Measurements from ENCODE around the gene CNTD1. TPM values are rescaled to one million over a fixed set of nuclear protein-coding genes. Genes with fewer than 3 reads are reported as not detected.

The CNTD1 gene
- total and polyA plus RNA-seq, 12 donors, result 0.11 to 0.42 (median 0.29) TPM; not detected in 7

DNA sequence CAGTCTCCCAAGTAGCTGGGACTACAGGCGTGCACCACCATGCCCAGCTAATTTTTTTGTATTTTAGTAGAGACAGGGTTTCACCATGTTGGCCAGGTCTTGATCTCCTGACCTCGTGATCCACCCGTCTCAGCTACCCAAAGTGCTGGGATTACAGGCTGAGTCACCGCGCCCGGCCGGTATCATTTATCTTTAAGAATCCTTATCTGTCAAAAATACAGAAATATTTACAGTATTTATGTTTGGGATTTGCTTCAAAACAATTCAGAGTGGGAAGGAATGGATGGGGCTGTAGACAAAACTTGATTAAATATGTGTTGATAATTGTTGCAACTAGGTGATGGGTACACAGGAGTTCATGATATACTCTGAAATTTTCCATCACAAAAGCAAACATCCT is 22.5 kb downstream of the CNTD1 start:
- TF ChIP-seq, protein P1, sequence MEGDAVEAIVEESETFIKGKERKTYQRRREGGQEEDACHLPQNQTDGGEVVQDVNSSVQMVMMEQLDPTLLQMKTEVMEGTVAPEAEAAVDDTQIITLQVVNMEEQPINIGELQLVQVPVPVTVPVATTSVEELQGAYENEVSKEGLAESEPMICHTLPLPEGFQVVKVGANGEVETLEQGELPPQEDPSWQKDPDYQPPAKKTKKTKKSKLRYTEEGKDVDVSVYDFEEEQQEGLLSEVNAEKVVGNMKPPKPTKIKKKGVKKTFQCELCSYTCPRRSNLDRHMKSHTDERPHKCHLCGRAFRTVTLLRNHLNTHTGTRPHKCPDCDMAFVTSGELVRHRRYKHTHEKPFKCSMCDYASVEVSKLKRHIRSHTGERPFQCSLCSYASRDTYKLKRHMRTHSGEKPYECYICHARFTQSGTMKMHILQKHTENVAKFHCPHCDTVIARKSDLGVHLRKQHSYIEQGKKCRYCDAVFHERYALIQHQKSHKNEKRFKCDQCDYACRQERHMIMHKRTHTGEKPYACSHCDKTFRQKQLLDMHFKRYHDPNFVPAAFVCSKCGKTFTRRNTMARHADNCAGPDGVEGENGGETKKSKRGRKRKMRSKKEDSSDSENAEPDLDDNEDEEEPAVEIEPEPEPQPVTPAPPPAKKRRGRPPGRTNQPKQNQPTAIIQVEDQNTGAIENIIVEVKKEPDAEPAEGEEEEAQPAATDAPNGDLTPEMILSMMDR (IDR thresholded peaks at IDR 0.05), result no peak
- Histone ChIP-seq H3K27me3 (no peaks in the 10 kb centered on the region), H3K27ac (no peak overlapping the region), H3K4me3 (no peak overlapping the region), H3K36me3 (peaks cover 0 to 67% (median 41%) of the 10 kb centered on the region in 9 donors), H3K4me1 (peaks cover 5 to 23% (median 14%) of the 10 kb centered on the region in 9 donors), H3K9me3 (no peaks in the 10 kb centered on the region)
- DNase-seq (no peak), ATAC-seq (no peak)
- intact Hi-C loops (cut with DNase I), result loop anchor here in 7 of 10 donors (5.0 to 10.0 kb wide), 4 partner anchors 49 to 246 kb away; partner anchors contain the start of genes PSMC3IP (in 2 of the 7) and VPS25 (in 1 of the 7)
- WGBS, 2 donors, result 94 to 97% methylated on average over 7 of the region's 7 CpGs

DNA sequence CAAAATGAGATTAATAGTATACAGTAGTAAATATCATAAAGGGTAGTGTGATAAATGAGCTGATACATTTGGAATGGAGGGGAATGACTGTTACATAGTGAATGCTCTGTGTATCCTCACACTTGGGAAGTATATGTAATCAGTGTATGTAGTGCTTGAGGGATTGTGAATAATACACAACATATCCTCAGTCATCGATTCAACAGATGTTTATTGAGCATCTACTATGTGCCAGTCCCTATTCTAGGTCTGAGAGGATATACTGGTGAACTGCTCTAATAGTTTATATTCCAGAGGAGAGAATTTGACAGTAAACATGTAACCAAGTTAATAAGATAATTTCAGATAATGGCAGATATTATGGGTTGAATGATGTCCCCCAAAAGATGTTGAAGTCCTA is 28.8 kb downstream of the CNTD1 start:
- peaks cover 0 to 4% (median 0%) of the 10 kb centered on the region in 9 donors for H3K36me3 ChIP-seq
- no peaks in the 10 kb centered on the region for H3K9me3 ChIP-seq
- ATAC-seq (no peak), DNase-seq (no peak)
- WGBS, 2 donors, result 91 to 96% methylated on average over 1 of the region's 1 CpG
- H3K27me3 ChIP-seq, result peaks cover 0 to 6% (median 0%) of the 10 kb centered on the region in 7 donors
- peaks cover 5 to 27% (median 18%) of the 10 kb centered on the region in 9 donors for H3K4me1 ChIP-seq
- no peak overlapping the region for H3K4me3 ChIP-seq
- intact Hi-C loops (cut with DNase I), result loop anchor here in 4 of 10 donors (10.0 kb wide), 2 partner anchors 103 to 253 kb away; partner anchors contain the start of gene PSMC3IP (in 2 of the 4)
- TF ChIP-seq, protein P1 (IDR thresholded peaks at IDR 0.05), result no peak
- H3K27ac ChIP-seq, result no peak overlapping the region

DNA sequence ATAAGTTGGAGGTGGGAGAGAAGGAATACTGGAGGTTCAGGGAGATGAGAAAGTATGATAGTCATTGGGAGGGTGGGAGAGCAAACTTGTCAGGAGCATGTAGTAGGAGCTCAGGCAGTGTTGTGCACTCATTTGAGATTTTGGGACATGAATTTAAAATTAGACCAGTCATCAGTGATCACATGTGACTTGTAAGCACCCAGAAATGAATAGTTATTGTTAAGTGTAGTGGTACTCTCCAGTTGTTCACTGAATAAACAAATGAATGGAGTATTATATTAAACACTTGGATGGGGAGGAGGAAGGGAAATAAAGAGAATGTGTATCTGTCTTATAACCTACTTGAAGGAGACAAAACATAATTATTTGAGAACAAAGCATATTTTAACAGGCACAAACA is 32.3 kb downstream of the CNTD1 start:
- no peak for ATAC-seq
- Histone ChIP-seq H3K36me3 (peaks cover 0 to 16% (median 5%) of the 10 kb centered on the region in 9 donors), H3K9me3 (peaks cover 0 to 4% (median 0%) of the 10 kb centered on the region in 11 donors), H3K4me1 (peaks cover 7 to 29% (median 19%) of the 10 kb centered on the region in 9 donors), H3K4me3 (no peak overlapping the region), H3K27me3 (peaks cover 0 to 6% (median 0%) of the 10 kb centered on the region in 7 donors), H3K27ac (no peak overlapping the region)
- intact Hi-C loops (cut with DNase I), result loop anchor here in 1 of 10 donors (5.0 kb wide), 1 partner anchor 166 kb away; the partner anchor contains the start of gene RPL27
- TF ChIP-seq, protein P1 (IDR thresholded peaks at IDR 0.05), result no peak
- DNase-seq, result no peak

DNA sequence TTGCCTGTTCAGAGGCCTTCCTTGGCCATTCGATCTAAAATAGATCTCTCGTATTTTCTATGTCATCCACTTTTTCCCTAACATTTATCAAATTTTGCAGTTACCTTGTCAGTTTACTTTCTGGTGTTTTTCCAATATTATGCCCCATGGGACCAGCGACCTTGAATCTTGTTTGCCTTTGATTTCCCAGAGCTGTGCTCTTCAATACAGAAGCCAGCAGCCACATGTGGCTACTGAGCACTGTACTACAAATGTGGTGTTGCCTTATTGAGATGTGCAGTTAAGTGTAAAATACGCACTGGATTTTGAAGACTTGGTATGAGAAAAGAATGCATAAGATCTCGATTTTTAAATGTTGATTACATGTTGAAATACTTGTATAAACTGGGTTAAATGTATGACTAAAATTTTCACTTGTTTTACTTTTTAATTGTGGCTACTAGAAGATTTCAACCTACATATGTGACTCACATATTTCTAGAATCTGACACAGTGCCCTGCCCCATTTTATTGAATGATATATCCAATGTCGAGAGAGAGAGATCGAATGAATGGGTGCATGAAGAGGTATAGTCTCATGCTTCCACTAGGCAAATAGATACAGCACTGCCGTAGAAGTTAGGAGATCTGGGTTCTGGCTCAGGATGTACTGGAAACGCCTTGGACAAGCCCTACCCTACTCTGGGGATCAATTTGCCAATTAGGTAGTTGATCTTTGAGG is 33.7 kb downstream of the CNTD1 start:
- no peaks in the 10 kb centered on the region for H3K27me3 ChIP-seq
- H3K4me1 ChIP-seq, result peaks cover 7 to 29% (median 19%) of the 10 kb centered on the region in 9 donors
- ATAC-seq, result peak in 6 of 8 donors; percentile 3 to 29 (median 7)
- peaks cover 0 to 4% (median 0%) of the 10 kb centered on the region in 11 donors for H3K9me3 ChIP-seq
- peak overlapping the region; percentile 46 to 97 (median 88) for H3K27ac ChIP-seq
- TF ChIP-seq, protein P1 (IDR thresholded peaks at IDR 0.05), result no peak
- H3K36me3 ChIP-seq, result peaks cover 0 to 30% (median 18%) of the 10 kb centered on the region in 9 donors
- intact Hi-C loops (cut with DNase I), result loop anchor here in 1 of 10 donors (5.0 kb wide), 1 partner anchor 165 kb away; the partner anchor contains the start of gene RPL27
- WGBS, 2 donors, result 51 to 56% methylated on average over 9 of the region's 9 CpGs
- no peak for DNase-seq
- peak overlapping the region; percentile 66 to 99 (median 93) for H3K4me3 ChIP-seq
